H1 (cell line): ENCODE results near the gene LRTM2. TPM values are rescaled to one million over a fixed set of nuclear protein-coding genes. Genes with fewer than 3 reads are reported as not detected.

ENCODE experiments used
- CTCF ChIA-PET: fragments of 300-600 bp; sonication (Branson Sonifier 250); formaldehyde crosslinking; loops from one replicate; lab custom pipeline; 2021; ENCODE audit not compliant: partially characterized antibody; lab: Charles Lee
- POLR2A ChIA-PET: fragments of 300-600 bp; sonication (Branson Sonifier 250); formaldehyde crosslinking; loops from one replicate; lab custom pipeline; 2021; ENCODE audit warnings: inconsistent platforms; ENCODE audit not compliant: partially characterized antibody; lab: Charles Lee
- DNase-seq, 2 experiments: peaks; one replicate each; pipeline versions ENCODE4 v3.0.0 to v3.0.0-alpha.2; 2010 to 2022; ENCODE audit warnings: low spot score in 2 of 2, low read depth in 1 of 2, mixed read lengths in 1 of 2
- FAIRE-seq: peaks from 2 replicates; lab custom pipeline; 2011; peaks lifted over from hg19 to GRCh38; lab: Jason Lieb, UNC
- H2AFZ ChIP-seq: 2 replicates; pipeline ENCODE4 v1.8.1; 2012; ENCODE audit warnings: low read length, inconsistent platforms
- H2AK5ac ChIP-seq: 2 replicates; pipeline ENCODE4 v1.6.1; 2013; ENCODE audit warnings: low read depth, low read length
- H2BK120ac ChIP-seq: replicated peaks from 2 replicates; pipeline ENCODE3; 2013; ENCODE audit warnings: low read depth, low read length, inconsistent platforms
- H2BK12ac ChIP-seq: 2 replicates; pipeline ENCODE4 v1.6.1; 2013; ENCODE audit warnings: low read depth, low read length
- H2BK15ac ChIP-seq: 2 replicates; pipeline ENCODE4 v1.6.1; 2013; ENCODE audit warnings: low read length
- H2BK20ac ChIP-seq: 2 replicates; pipeline ENCODE4 v1.6.1; 2013; ENCODE audit warnings: low read length
- H2BK5ac ChIP-seq: 2 replicates; pipeline ENCODE4 v1.6.1; 2013; ENCODE audit warnings: low read depth, low read length
- H3K14ac ChIP-seq: 2 replicates; pipeline ENCODE4 v1.6.1; 2013; ENCODE audit warnings: inconsistent platforms; ENCODE audit not compliant: insufficient read length
- H3K18ac ChIP-seq: 2 replicates; pipeline ENCODE4 v1.6.1; 2013; ENCODE audit warnings: low read length; ENCODE audit errors: extremely low read depth
- H3K23ac ChIP-seq: 2 replicates; pipeline ENCODE4 v1.6.1; 2013; ENCODE audit warnings: inconsistent platforms; ENCODE audit not compliant: insufficient read length
- H3K23me2 ChIP-seq: 2 replicates; pipeline ENCODE4 v1.6.1; 2013; ENCODE audit warnings: low read depth, low read length
- H3K27ac ChIP-seq: 2 replicates; pipeline ENCODE4 v1.6.1; 2011; ENCODE audit warnings: low read depth, low read length, inconsistent platforms
- H3K27me3 ChIP-seq, 4 experiments: replicated peaks in 1 of 4; 1 replicate in 1 of 4; 2 replicates in 3 of 4; pipeline versions ENCODE4 v1.6.1 to v1.8.1; 2011 to 2013; ENCODE audit warnings: low read length in 3 of 4, mild to moderate bottlenecking in 3 of 4, inconsistent platforms in 2 of 4, mixed read lengths in 2 of 4, moderate library complexity in 1 of 4; ENCODE audit not compliant: control insufficient read depth in 3 of 4, insufficient read depth in 3 of 4; ENCODE audit errors: extremely low read depth in 1 of 4
- H3K36me3 ChIP-seq, 4 experiments: 2 replicates each; pipeline versions ENCODE4 v1.6.1 to v1.8.1; 2011 to 2013; ENCODE audit warnings: mild to moderate bottlenecking in 4 of 4, low read length in 3 of 4, moderate library complexity in 2 of 4, control low read depth in 1 of 4, inconsistent platforms in 1 of 4; ENCODE audit not compliant: insufficient read depth in 4 of 4, control insufficient read depth in 2 of 4
- H3K4ac ChIP-seq: replicated peaks from 2 replicates; pipeline ENCODE3; 2013; ENCODE audit warnings: low read length, low read depth, mixed read lengths, inconsistent platforms; ENCODE audit not compliant: insufficient read length
- H3K4me1 ChIP-seq, 4 experiments: replicated peaks in 1 of 4; 1 replicate in 1 of 4; 2 replicates in 3 of 4; pipeline versions ENCODE4 v1.6.1 to v1.8.1; 2011 to 2013; ENCODE audit warnings: low read length in 3 of 4, inconsistent platforms in 2 of 4, mixed read lengths in 1 of 4; ENCODE audit not compliant: insufficient read depth in 4 of 4, control insufficient read depth in 3 of 4
- H3K4me2 ChIP-seq, 2 experiments: 2 replicates each; pipeline versions ENCODE4 v1.6.1 to v1.8.1; 2011 to 2013; ENCODE audit warnings: low read depth in 2 of 2, low read length in 2 of 2, control low read depth in 1 of 2, inconsistent platforms in 1 of 2, mild to moderate bottlenecking in 1 of 2; ENCODE audit not compliant: insufficient read depth in 1 of 2
- H3K4me3 ChIP-seq, 4 experiments: fragments of 200-600, 300-600 bp in 1 of 4; sonication (generic), shearing (Covaris generic), sonication (Bioruptor Twin) in 1 of 4; 2 replicates each; pipeline versions ENCODE4 v1.5.1 to v1.8.1; 2011 to 2016; ENCODE audit warnings: low read length in 4 of 4, low read depth in 3 of 4, control low read depth in 2 of 4, inconsistent platforms in 2 of 4, mild to moderate bottlenecking in 2 of 4, mixed read lengths in 1 of 4, moderate library complexity in 1 of 4; ENCODE audit not compliant: insufficient read depth in 2 of 4; ENCODE audit errors: extremely low read depth in 1 of 4
- H3K56ac ChIP-seq: replicated peaks from 2 replicates; pipeline ENCODE3; 2013; ENCODE audit warnings: low read depth, mild to moderate bottlenecking, mixed read lengths, low read length, inconsistent platforms; ENCODE audit not compliant: insufficient read length
- H3K79me1 ChIP-seq: 2 replicates; pipeline ENCODE4 v1.6.1; 2013; ENCODE audit warnings: low read depth, low read length, control low read depth
- H3K79me2 ChIP-seq, 2 experiments: 2 replicates each; pipeline versions ENCODE4 v1.6.1 to v1.8.1; 2012 to 2013; ENCODE audit warnings: low read length in 2 of 2, mild to moderate bottlenecking in 2 of 2, inconsistent platforms in 1 of 2; ENCODE audit not compliant: insufficient read depth in 2 of 2, control insufficient read depth in 1 of 2
- H3K9ac ChIP-seq, 4 experiments: replicated peaks in 1 of 4; 1 replicate in 1 of 4; 2 replicates in 3 of 4; pipeline versions ENCODE4 v1.6.1 to v1.8.1; 2011 to 2013; ENCODE audit warnings: low read depth in 3 of 4, low read length in 3 of 4, control low read depth in 2 of 4, mild to moderate bottlenecking in 2 of 4, moderate library complexity in 2 of 4, inconsistent platforms in 1 of 4; ENCODE audit errors: extremely low read depth in 1 of 4
- H3K9me3 ChIP-seq, 2 experiments: 2 replicates each; pipeline versions ENCODE4 v1.6.1 to v1.8.1; 2012 to 2013; ENCODE audit warnings: mild to moderate bottlenecking in 2 of 2, moderate library complexity in 2 of 2, control low read depth in 1 of 2, inconsistent platforms in 1 of 2, low read depth in 1 of 2, low read length in 1 of 2, mixed read lengths in 1 of 2; ENCODE audit not compliant: insufficient read depth in 2 of 2
- H4K20me1 ChIP-seq, 2 experiments: replicated peaks in 1 of 2; 2 replicates each; pipeline versions ENCODE3 to v1.8.1; 2011 to 2013; ENCODE audit warnings: inconsistent platforms in 2 of 2, low read length in 2 of 2, mild to moderate bottlenecking in 1 of 2; ENCODE audit not compliant: insufficient read depth in 2 of 2, control insufficient read depth in 1 of 2
- H4K5ac ChIP-seq: 2 replicates; pipeline ENCODE4 v1.6.1; 2013; ENCODE audit warnings: low read length, low read depth, mixed read lengths, inconsistent platforms; ENCODE audit not compliant: insufficient read length
- H4K8ac ChIP-seq: 2 replicates; pipeline ENCODE4 v1.8.0; 2013; ENCODE audit warnings: mild to moderate bottlenecking, moderate library complexity, low read length, inconsistent platforms; ENCODE audit not compliant: insufficient read depth; ENCODE audit errors: extremely low read depth
- H4K91ac ChIP-seq: replicated peaks from 2 replicates; pipeline ENCODE3; 2013; ENCODE audit warnings: low read length, mixed read lengths, inconsistent platforms; ENCODE audit not compliant: insufficient read length
- CTBP2 ChIP-seq: IDR thresholded peaks from 2 replicates; pipeline ENCODE4 v1.7.0; 2011; ENCODE audit warnings: borderline replicate concordance, mild to moderate bottlenecking, moderate library complexity, mixed read lengths, low read length; ENCODE audit not compliant: insufficient read depth, insufficient read length
- HDAC6 ChIP-seq: IDR thresholded peaks from one replicate; pipeline ENCODE4 v1.7.1; 2012; ENCODE audit warnings: low read depth, mild to moderate bottlenecking, inconsistent platforms, low read length, moderate library complexity
- POLR2A ChIP-seq, 2 experiments: IDR thresholded peaks; 1 replicate in 1 of 2; 2 replicates in 1 of 2; pipeline ENCODE4 v1.6.1; 2011; ENCODE audit warnings: low read depth in 2 of 2, low read length in 2 of 2, mild to moderate bottlenecking in 2 of 2; ENCODE audit errors: control extremely low read depth in 1 of 2
- WGBS, 2 experiments: shearing (Covaris generic) in 1 of 2; methylation state at CpG; one replicate each; pipeline versions ENCODE4 v1.1.6 to v1.1.7; 2013 to 2015; ENCODE audit warnings: low lambda C conversion rate in 2 of 2, mixed read lengths in 2 of 2, inconsistent platforms in 1 of 2, low coverage in 1 of 2, missing lambda C conversion rate in 1 of 2; ENCODE audit not compliant: insufficient replicate concordance in 2 of 2, insufficient coverage in 1 of 2, insufficient read length in 1 of 2; ENCODE audit errors: extremely low coverage in 1 of 2, missing lambda C conversion rate in 1 of 2; 5-methylcytosine and 5-hydroxymethylcytosine counted together
- polyA plus RNA-seq, 7 experiments: library from polyadenylated mRNA; depleted of rRNA in 3 of 7; stranded (reverse) in 5 of 7; unstranded in 2 of 7; fragments of >200 nt in 5 of 7; fragments of 200-250 nt in 2 of 7; gene quantifications; 1 replicate in 5 of 7; 2 replicates in 1 of 7; 4 replicates in 1 of 7; pipeline versions ENCODE4 v1.2.1 to v1.2.3, GENCODE V29; 2011 to 2013; ENCODE audit warnings: missing spikeins in 2 of 7, mixed read lengths in 2 of 7
- total RNA-seq: library from RNA; stranded (reverse); fragmentation: NEBNext Ultra II Directional; extraction: Animal tissue kit (Norgen Biotek cat#: 25700); gene quantifications from 2 replicates; pipeline ENCODE4 v1.2.1, GENCODE V29; 2021

The LRTM2 gene
- total and polyA plus RNA-seq, 2 of the 8 experiments (the other 6 are each of a cell fraction or from before 2014, with no cell fraction given) = 0.06 TPM; not detected in 1

DNA sequence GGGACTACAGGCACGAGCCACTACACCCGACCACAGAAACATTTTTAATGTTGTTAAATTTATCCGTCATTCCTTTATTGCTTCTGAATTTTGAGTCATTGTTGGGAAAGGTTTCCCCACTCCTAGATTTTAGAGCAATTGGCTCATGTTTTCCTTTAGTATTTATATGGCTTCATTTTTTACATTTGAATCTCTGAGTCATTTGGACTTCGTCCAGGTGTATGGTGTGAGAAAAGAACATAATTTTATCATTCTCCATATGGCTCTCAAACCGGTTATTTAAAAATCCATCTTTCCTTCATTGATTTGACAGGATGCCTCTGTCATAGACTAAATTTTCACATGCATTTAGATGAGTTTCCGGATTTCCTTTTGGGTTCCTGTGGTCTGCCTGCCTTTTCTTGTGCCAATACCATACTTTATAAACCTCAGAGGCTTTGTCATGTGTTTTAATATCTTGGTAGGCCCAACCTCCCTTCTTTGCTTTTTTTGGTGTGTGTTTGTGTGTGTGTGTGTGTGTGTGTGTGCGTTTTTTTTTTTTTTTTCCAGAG lies 30.9 kb downstream of the LRTM2 start:
- no peak overlapping the region for H3K9ac ChIP-seq
- no peak overlapping the region for H3K4me3 ChIP-seq
- H3K56ac ChIP-seq = no peak overlapping the region
- H2BK15ac ChIP-seq = no peak overlapping the region
- no peak overlapping the region for H3K18ac ChIP-seq
- no peak overlapping the region for H2BK5ac ChIP-seq
- no peaks in the 10 kb centered on the region for H3K27me3 ChIP-seq
- H2BK12ac ChIP-seq = no peak overlapping the region
- no peak overlapping the region for H4K8ac ChIP-seq
- no peak overlapping the region for H4K91ac ChIP-seq
- ChIA-PET POLR2A (no interaction called here), CTCF (interaction anchor here (2.1 kb wide), 1 partner anchor 89 kb away, joined by 4 read pairs; no protein-coding TSS in a partner anchor)
- H3K4me2 ChIP-seq = no peak overlapping the region
- no peak overlapping the region for H3K27ac ChIP-seq
- H3K23me2 ChIP-seq = no peaks in the 10 kb centered on the region
- H3K23ac ChIP-seq = no peak overlapping the region
- H2AK5ac ChIP-seq = no peak overlapping the region
- FAIRE-seq (no peak), DNase-seq (no peak)
- peaks cover 0 to 2% (median 0%) of the 10 kb centered on the region in 4 experiments; a peak in 1 of 7 replicates for H3K4me1 ChIP-seq
- no peak overlapping the region for H2AFZ ChIP-seq
- H4K5ac ChIP-seq = no peak overlapping the region
- H3K4ac ChIP-seq = no peak overlapping the region
- no peaks in the 10 kb centered on the region for H3K79me1 ChIP-seq
- WGBS, 2 experiments = 88% methylated on average over 6 of the region's 7 CpGs; no CpG with 5 or more reads in 1 of the 2 experiments
- no peaks in the 10 kb centered on the region for H3K79me2 ChIP-seq
- peaks cover 26 to 28% of the 10 kb centered on the region in 2 experiments for H3K9me3 ChIP-seq
- no peak overlapping the region for H3K14ac ChIP-seq
- no peak overlapping the region for H2BK120ac ChIP-seq
- TF ChIP-seq HDAC6 (no peak), CTBP2 (no peak), POLR2A (IDR thresholded peaks at IDR 0.05; ENCODE audit: control extremely low read depth in 1 of 2, low read depth in 2 of 2, low read length in 2 of 2) (no peak)
- H3K36me3 ChIP-seq = no peaks in the 10 kb centered on the region
- H2BK20ac ChIP-seq = no peak overlapping the region
- no peaks in the 10 kb centered on the region for H4K20me1 ChIP-seq
